Dendritic cell treated with granulocyte-macrophage colony-stimulating factor and Interleukin-4, amounts not matched to agents 40 ng/mL and 50 ng/mL, for 4 days (primary cell): ENCODE results near the gene CPLX1.

Experiments
- H3K27ac Mint-ChIP-seq: one replicate; pipeline ENCODE4 v1.8.0; 2022; ENCODE audit warnings: mild to moderate bottlenecking, mixed read lengths
- H3K27me3 Mint-ChIP-seq: one replicate; pipeline ENCODE4 v1.8.0; 2022; ENCODE audit warnings: mild to moderate bottlenecking, mixed read lengths
- H3K36me3 Mint-ChIP-seq: one replicate; pipeline ENCODE4 v1.8.0; 2022; ENCODE audit warnings: low read depth, mixed read lengths
- H3K4me1 Mint-ChIP-seq: one replicate; pipeline ENCODE4 v1.8.0; 2022; ENCODE audit warnings: low read depth, mixed read lengths
- H3K4me3 Mint-ChIP-seq: one replicate; pipeline ENCODE4 v1.8.0; 2022; ENCODE audit warnings: mild to moderate bottlenecking, moderate library complexity, mixed read lengths
- H3K9me3 Mint-ChIP-seq: one replicate; pipeline ENCODE4 v1.8.0; 2022; ENCODE audit warnings: mixed read lengths
- intact Hi-C: fragments of 100-400 bp; cut with micrococcal nuclease; formaldehyde crosslinking; loops from one replicate; pipeline ENCODE4 v1.15.0; 2022

Gene CPLX1

GRCh38 chr4:848803-849477 lies 23.0 kb upstream of the CPLX1 start:
- Mint-ChIP-seq H3K9me3 (peaks cover 54% of the 10 kb centered on the region), H3K36me3 (peaks cover 97% of the 10 kb centered on the region), H3K4me3 (no peak overlapping the region), H3K4me1 (no peaks in the 10 kb centered on the region), H3K27ac (peak overlapping the region; percentile 19), H3K27me3 (no peaks in the 10 kb centered on the region)
- intact Hi-C loops, result no loop called here

- intact Hi-C loops, result no loop called here
- Mint-ChIP-seq H3K36me3 (peaks cover 95% of the 10 kb centered on the region), H3K4me3 (no peak overlapping the region)
These were observed 22.4 kb upstream of the CPLX1 start for GRCh38 chr4:848307-848691.

GRCh38 chr4:845836-846251 lies 19.9 kb upstream of the CPLX1 start:
- Mint-ChIP-seq H3K27me3 (no peaks in the 10 kb centered on the region), H3K36me3 (peaks cover 86% of the 10 kb centered on the region), H3K27ac (no peak overlapping the region), H3K4me3 (no peak overlapping the region), H3K9me3 (peaks cover 75% of the 10 kb centered on the region), H3K4me1 (no peaks in the 10 kb centered on the region)
- intact Hi-C loops, result no loop called here

More at GRCh38 chr4:848307-848691, 22.4 kb upstream of the CPLX1 start:
- H3K27me3 Mint-ChIP-seq, result no peaks in the 10 kb centered on the region
- H3K4me1 Mint-ChIP-seq, result no peaks in the 10 kb centered on the region
- peaks cover 56% of the 10 kb centered on the region for H3K9me3 Mint-ChIP-seq
- no peak overlapping the region for H3K27ac Mint-ChIP-seq

GRCh38 chr4:845233-845835 lies 19.4 kb upstream of the CPLX1 start:
- H3K27ac Mint-ChIP-seq, result no peak overlapping the region
- peaks cover 75% of the 10 kb centered on the region for H3K9me3 Mint-ChIP-seq
- H3K4me3 Mint-ChIP-seq, result no peak overlapping the region
- H3K4me1 Mint-ChIP-seq, result no peaks in the 10 kb centered on the region
- H3K27me3 Mint-ChIP-seq, result no peaks in the 10 kb centered on the region
- H3K36me3 Mint-ChIP-seq, result peaks cover 81% of the 10 kb centered on the region
- intact Hi-C loops, result no loop called here

- Mint-ChIP-seq H3K9me3 (peaks cover 78% of the 10 kb centered on the region), H3K36me3 (peaks cover 76% of the 10 kb centered on the region), H3K4me1 (no peaks in the 10 kb centered on the region), H3K4me3 (no peak overlapping the region), H3K27ac (no peak overlapping the region), H3K27me3 (no peaks in the 10 kb centered on the region)
- intact Hi-C loops, result no loop called here
These were observed 18.9 kb upstream of the CPLX1 start for GRCh38 chr4:844752-845232.

- Mint-ChIP-seq H3K36me3 (peaks cover 29% of the 10 kb centered on the region), H3K4me1 (no peaks in the 10 kb centered on the region), H3K4me3 (no peak overlapping the region), H3K27ac (no peak overlapping the region), H3K27me3 (no peaks in the 10 kb centered on the region), H3K9me3 (peaks cover 56% of the 10 kb centered on the region)
- intact Hi-C loops, result no loop called here
These were observed 13.9 kb upstream of the CPLX1 start for GRCh38 chr4:839675-840443.

- intact Hi-C loops, result no loop called here
- no peak overlapping the region for H3K27ac Mint-ChIP-seq
- H3K9me3 Mint-ChIP-seq, result peaks cover 39% of the 10 kb centered on the region
- peaks cover 6% of the 10 kb centered on the region for H3K4me1 Mint-ChIP-seq
- H3K27me3 Mint-ChIP-seq, result peaks cover 11% of the 10 kb centered on the region
- H3K36me3 Mint-ChIP-seq, result peaks cover 11% of the 10 kb centered on the region
- no peak overlapping the region for H3K4me3 Mint-ChIP-seq
These were observed 11.8 kb upstream of the CPLX1 start for GRCh38 chr4:837772-838171.

- H3K9me3 Mint-ChIP-seq, result peaks cover 30% of the 10 kb centered on the region
- peaks cover 11% of the 10 kb centered on the region for H3K27me3 Mint-ChIP-seq
- H3K27ac Mint-ChIP-seq, result no peak overlapping the region
- intact Hi-C loops, result no loop called here
- no peak overlapping the region for H3K4me3 Mint-ChIP-seq
- peaks cover 3% of the 10 kb centered on the region for H3K36me3 Mint-ChIP-seq
- peaks cover 7% of the 10 kb centered on the region for H3K4me1 Mint-ChIP-seq
These were observed 10.9 kb upstream of the CPLX1 start for GRCh38 chr4:836750-837301.

GRCh38 chr4:836003-836511 lies 10.1 kb upstream of the CPLX1 start:
- intact Hi-C loops, result no loop called here
- peaks cover 7% of the 10 kb centered on the region for H3K4me1 Mint-ChIP-seq
- H3K36me3 Mint-ChIP-seq, result no peaks in the 10 kb centered on the region
- no peak overlapping the region for H3K4me3 Mint-ChIP-seq
- H3K27ac Mint-ChIP-seq, result no peak overlapping the region
- H3K9me3 Mint-ChIP-seq, result peaks cover 34% of the 10 kb centered on the region
- H3K27me3 Mint-ChIP-seq, result peaks cover 13% of the 10 kb centered on the region

GRCh38 chr4:835148-836002 lies 9.4 kb upstream of the CPLX1 start:
- Mint-ChIP-seq H3K27me3 (peaks cover 16% of the 10 kb centered on the region), H3K36me3 (no peaks in the 10 kb centered on the region), H3K4me1 (peaks cover 7% of the 10 kb centered on the region), H3K4me3 (no peak overlapping the region), H3K27ac (no peak overlapping the region), H3K9me3 (peaks cover 34% of the 10 kb centered on the region)
- intact Hi-C loops, result no loop called here

- Mint-ChIP-seq H3K9me3 (peaks cover 29% of the 10 kb centered on the region), H3K36me3 (no peaks in the 10 kb centered on the region), H3K27ac (no peak overlapping the region), H3K4me3 (no peak overlapping the region), H3K27me3 (peaks cover 23% of the 10 kb centered on the region), H3K4me1 (peaks cover 7% of the 10 kb centered on the region)
- intact Hi-C loops, result no loop called here
These were observed 8.6 kb upstream of the CPLX1 start for GRCh38 chr4:834368-835147.

- intact Hi-C loops, result no loop called here
- Mint-ChIP-seq H3K4me3 (no peak overlapping the region), H3K27me3 (peaks cover 30% of the 10 kb centered on the region), H3K27ac (no peak overlapping the region), H3K9me3 (peaks cover 22% of the 10 kb centered on the region), H3K4me1 (peaks cover 7% of the 10 kb centered on the region), H3K36me3 (no peaks in the 10 kb centered on the region)
These were observed 7.9 kb upstream of the CPLX1 start for GRCh38 chr4:833731-834367.
